Stimulated activated effector memory CD8-positive, alpha-beta T cell treated with anti-CD3 and anti-CD28 coated beads, Interleukin-12 subunit alpha, Interleukin-12 subunit beta, amount 100 ng/mL, for 72 hours (primary cell): Measurements from ENCODE around the gene TMEM165.

Source experiments
- ATAC-seq: fragments of 150-1000 bp; cut with Tn5 transposase; 2 replicates; pipeline ENCODE4 v1.10.0; 2021
- DNase-seq, 2 donors: peaks; one replicate each; pipeline ENCODE4 v3.0.0; 2021 to 2022; ENCODE audit warnings: low spot score in 2 of 2
- H3K27ac Mint-ChIP-seq: one replicate; pipeline ENCODE4 v1.8.0; 2022; ENCODE audit warnings: mild to moderate bottlenecking, mixed read lengths
- H3K36me3 Mint-ChIP-seq: one replicate; pipeline ENCODE4 v1.8.0; 2022; ENCODE audit warnings: mild to moderate bottlenecking, mixed read lengths
- H3K4me1 Mint-ChIP-seq: one replicate; pipeline ENCODE4 v1.8.0; 2022; ENCODE audit warnings: mixed read lengths
- H3K4me3 Mint-ChIP-seq: one replicate; pipeline ENCODE4 v1.8.0; 2022; ENCODE audit warnings: mild to moderate bottlenecking, mixed read lengths
- H3K9me3 Mint-ChIP-seq: one replicate; pipeline ENCODE4 v1.8.0; 2022; ENCODE audit warnings: mixed read lengths

Gene TMEM165

GRCh38 chr4:55409468-55410171, 13.9 kb downstream of the TMEM165 start:
- peaks cover 31% of the 10 kb centered on the region for H3K4me1 Mint-ChIP-seq
- H3K4me3 Mint-ChIP-seq, result no peak overlapping the region
- H3K9me3 Mint-ChIP-seq, result no peaks in the 10 kb centered on the region
- ATAC-seq, result no peak
- peak overlapping the region; percentile 64 for H3K27ac Mint-ChIP-seq
- H3K36me3 Mint-ChIP-seq, result peaks cover 86% of the 10 kb centered on the region
- no peak for DNase-seq

DNA sequence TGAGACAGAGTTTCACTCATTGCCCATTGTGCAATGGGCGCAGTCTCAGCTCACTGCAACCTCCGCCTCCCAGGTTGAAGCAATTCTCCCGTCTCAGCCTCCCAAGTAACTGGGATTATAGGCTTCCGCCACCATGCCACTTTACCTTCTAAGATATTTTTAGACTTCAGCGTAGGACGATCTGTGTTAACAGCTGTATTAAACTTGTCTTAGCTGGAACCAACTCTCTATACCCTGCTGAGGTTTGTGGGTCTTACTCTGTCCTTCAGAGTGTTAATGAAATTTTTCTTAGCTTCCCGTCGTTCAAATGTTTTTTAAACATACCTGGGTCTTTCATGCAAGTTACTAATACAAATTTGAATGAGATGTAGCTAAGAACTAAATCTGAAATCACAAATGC, 14.7 kb downstream of the TMEM165 start:
- Mint-ChIP-seq H3K27ac (peak overlapping the region; percentile 64), H3K4me3 (no peak overlapping the region), H3K4me1 (peaks cover 25% of the 10 kb centered on the region), H3K36me3 (peaks cover 86% of the 10 kb centered on the region), H3K9me3 (no peaks in the 10 kb centered on the region)
- DNase-seq (no peak), ATAC-seq (no peak)

- H3K4me1 Mint-ChIP-seq, result peaks cover 13% of the 10 kb centered on the region
- H3K27ac Mint-ChIP-seq, result no peak overlapping the region
- no peak for ATAC-seq
- DNase-seq, result no peak
- H3K36me3 Mint-ChIP-seq, result peaks cover 86% of the 10 kb centered on the region
- no peaks in the 10 kb centered on the region for H3K9me3 Mint-ChIP-seq
- H3K4me3 Mint-ChIP-seq, result no peak overlapping the region
Measured at GRCh38 chr4:55411621-55412020, 15.9 kb downstream of the TMEM165 start.

- Mint-ChIP-seq H3K36me3 (peaks cover 100% of the 10 kb centered on the region), H3K4me1 (no peaks in the 10 kb centered on the region)
Measured at GRCh38 chr4:55416176-55416575, 20.4 kb downstream of the TMEM165 start.

GRCh38 chr4:55424791-55425190, 29.0 kb downstream of the TMEM165 start:
- H3K9me3 Mint-ChIP-seq, result no peaks in the 10 kb centered on the region
- DNase-seq (no peak), ATAC-seq (no peak)
- no peak overlapping the region for H3K27ac Mint-ChIP-seq
- no peak overlapping the region for H3K4me3 Mint-ChIP-seq
- H3K36me3 Mint-ChIP-seq, result peaks cover 99% of the 10 kb centered on the region
- peaks cover 10% of the 10 kb centered on the region for H3K4me1 Mint-ChIP-seq

More at GRCh38 chr4:55416176-55416575, 20.4 kb downstream of the TMEM165 start:
- H3K4me3 Mint-ChIP-seq, result no peak overlapping the region
- ATAC-seq (no peak), DNase-seq (no peak)
- H3K27ac Mint-ChIP-seq, result no peak overlapping the region
- H3K9me3 Mint-ChIP-seq, result no peaks in the 10 kb centered on the region

- DNase-seq, result no peak
- Mint-ChIP-seq H3K4me1 (peaks cover 14% of the 10 kb centered on the region), H3K4me3 (no peak overlapping the region), H3K9me3 (no peaks in the 10 kb centered on the region), H3K27ac (no peak overlapping the region), H3K36me3 (peaks cover 89% of the 10 kb centered on the region)
- no peak for ATAC-seq
Measured at GRCh38 chr4:55431710-55432336, 36.1 kb downstream of the TMEM165 start.

GRCh38 chr4:55435141-55435841, 39.5 kb downstream of the TMEM165 start:
- Mint-ChIP-seq H3K4me1 (peaks cover 14% of the 10 kb centered on the region), H3K9me3 (no peaks in the 10 kb centered on the region), H3K4me3 (no peak overlapping the region), H3K36me3 (peaks cover 68% of the 10 kb centered on the region), H3K27ac (peak overlapping the region; percentile 13)
- DNase-seq, result peak in 1 of 2 donors; percentile 52
- peak; percentile 98 for ATAC-seq

- Mint-ChIP-seq H3K4me1 (peaks cover 21% of the 10 kb centered on the region), H3K4me3 (no peak overlapping the region), H3K9me3 (no peaks in the 10 kb centered on the region), H3K27ac (peak overlapping the region; percentile 1), H3K36me3 (peaks cover 70% of the 10 kb centered on the region)
- ATAC-seq (no peak), DNase-seq (no peak)
Measured at GRCh38 chr4:55437356-55437796, 41.6 kb downstream of the TMEM165 start.

GRCh38 chr4:55437823-55438222, 42.1 kb downstream of the TMEM165 start:
- Mint-ChIP-seq H3K9me3 (no peaks in the 10 kb centered on the region), H3K27ac (peak overlapping the region; percentile 1), H3K4me3 (no peak overlapping the region), H3K4me1 (peaks cover 21% of the 10 kb centered on the region), H3K36me3 (peaks cover 70% of the 10 kb centered on the region)
- no peak for ATAC-seq
- DNase-seq, result no peak

GRCh38 chr4:55438314-55438713, 42.6 kb downstream of the TMEM165 start:
- Mint-ChIP-seq H3K36me3 (peaks cover 70% of the 10 kb centered on the region), H3K4me1 (peaks cover 21% of the 10 kb centered on the region), H3K9me3 (no peaks in the 10 kb centered on the region), H3K4me3 (no peak overlapping the region), H3K27ac (peak overlapping the region; percentile 1)
- DNase-seq (no peak), ATAC-seq (no peak)

- no peak for DNase-seq
- Mint-ChIP-seq H3K27ac (no peak overlapping the region), H3K4me1 (peaks cover 21% of the 10 kb centered on the region), H3K9me3 (no peaks in the 10 kb centered on the region), H3K36me3 (peaks cover 70% of the 10 kb centered on the region), H3K4me3 (no peak overlapping the region)
- no peak for ATAC-seq
Measured at GRCh38 chr4:55439023-55439422, 43.3 kb downstream of the TMEM165 start.

DNA sequence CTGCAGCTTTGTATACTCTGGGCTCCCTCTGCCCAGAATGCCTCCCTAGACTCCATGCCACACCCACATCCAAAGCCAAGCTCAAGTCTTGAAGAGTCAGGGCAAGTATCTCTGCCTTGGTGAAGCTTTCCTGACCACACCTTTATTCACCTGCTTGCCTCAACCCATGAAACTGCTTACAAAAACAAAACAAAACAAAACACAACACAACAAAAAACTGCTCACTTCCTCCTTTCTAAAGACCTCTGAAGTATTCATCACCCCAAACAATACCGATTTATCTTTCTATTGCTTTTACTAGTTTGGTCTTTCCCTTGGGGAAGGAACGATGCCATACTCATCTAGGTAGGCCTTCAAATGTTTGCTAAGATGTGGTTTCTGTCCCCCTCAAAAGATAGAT, 45.0 kb downstream of the TMEM165 start:
- no peak overlapping the region for H3K4me3 Mint-ChIP-seq
- no peaks in the 10 kb centered on the region for H3K9me3 Mint-ChIP-seq
- no peak overlapping the region for H3K27ac Mint-ChIP-seq
- no peak for ATAC-seq
- H3K36me3 Mint-ChIP-seq, result peaks cover 58% of the 10 kb centered on the region
- no peak for DNase-seq
- peaks cover 7% of the 10 kb centered on the region for H3K4me1 Mint-ChIP-seq

DNA sequence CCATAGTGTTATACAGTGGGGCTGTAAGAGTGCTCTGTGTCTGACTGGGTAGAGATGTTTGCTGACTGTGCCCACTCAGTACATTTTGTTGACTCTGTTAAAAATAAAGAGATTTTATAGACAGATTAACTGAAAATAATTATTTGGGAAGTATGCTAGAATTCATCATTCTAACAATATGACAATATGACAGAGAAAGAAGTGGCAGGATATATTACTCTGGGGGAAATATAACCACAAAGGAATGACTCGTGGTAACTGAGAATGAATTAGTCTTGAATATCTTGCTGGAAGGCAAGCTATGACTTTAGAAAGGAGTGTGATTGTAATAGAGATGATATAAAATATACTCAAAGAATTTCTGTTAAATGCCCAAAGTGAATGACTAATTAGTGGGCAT, 46.8 kb downstream of the TMEM165 start:
- Mint-ChIP-seq H3K36me3 (peaks cover 57% of the 10 kb centered on the region), H3K4me1 (peaks cover 7% of the 10 kb centered on the region), H3K4me3 (no peak overlapping the region), H3K9me3 (no peaks in the 10 kb centered on the region), H3K27ac (no peak overlapping the region)
- DNase-seq (no peak), ATAC-seq (no peak)

GRCh38 chr4:55444827-55445226, 49.1 kb downstream of the TMEM165 start:
- H3K27ac Mint-ChIP-seq, result no peak overlapping the region

DNA sequence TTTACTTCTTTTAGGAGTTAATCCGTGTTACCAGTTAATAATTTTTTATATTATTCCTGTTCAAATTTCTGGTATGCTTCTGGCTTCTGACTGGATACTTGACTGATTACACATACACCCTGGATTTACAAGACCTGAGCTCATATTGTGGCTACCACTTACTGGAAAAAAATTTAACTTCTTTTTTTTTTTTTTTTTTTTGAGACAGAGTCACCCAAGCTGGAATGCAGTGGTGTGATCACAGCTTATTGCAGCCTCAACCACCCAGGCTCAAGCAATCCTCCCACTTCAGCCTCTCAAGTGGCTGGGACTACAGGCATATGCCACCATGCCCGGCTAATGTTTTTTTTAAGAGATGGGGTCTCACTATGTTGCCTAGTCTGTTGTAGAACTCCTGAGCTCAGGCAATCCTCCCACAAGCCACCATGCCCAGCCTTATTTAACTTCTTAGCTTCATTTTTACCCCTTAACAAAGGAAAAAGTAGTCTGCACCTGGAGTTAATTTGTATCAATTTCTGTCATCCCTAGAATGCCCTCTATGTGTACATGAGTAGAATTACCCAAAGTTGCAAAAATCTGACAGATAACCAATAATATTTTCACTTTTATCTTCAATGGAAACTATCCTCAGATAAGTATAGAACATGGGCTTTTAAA, 50.3 kb downstream of the TMEM165 start:
- no peak overlapping the region for H3K4me3 Mint-ChIP-seq
- DNase-seq (no peak), ATAC-seq (no peak)
- H3K4me1 Mint-ChIP-seq, result peaks cover 2% of the 10 kb centered on the region
- peaks cover 69% of the 10 kb centered on the region for H3K36me3 Mint-ChIP-seq
- H3K9me3 Mint-ChIP-seq, result no peaks in the 10 kb centered on the region
- H3K27ac Mint-ChIP-seq, result no peak overlapping the region

More at GRCh38 chr4:55444827-55445226, 49.1 kb downstream of the TMEM165 start:
- peaks cover 7% of the 10 kb centered on the region for H3K4me1 Mint-ChIP-seq
- H3K4me3 Mint-ChIP-seq, result no peak overlapping the region
- ATAC-seq (no peak), DNase-seq (no peak)
- H3K36me3 Mint-ChIP-seq, result peaks cover 67% of the 10 kb centered on the region
- no peaks in the 10 kb centered on the region for H3K9me3 Mint-ChIP-seq
